Measurements from ENCODE around the gene OXCT1. TPM values are rescaled to one million over a fixed set of nuclear protein-coding genes. Genes with fewer than 3 reads are reported as not detected.
"Not testable (repeated sequence)": the region's sequence is repeated elsewhere in the genome, so short reads cannot be mapped to it uniquely, and the experiment has no call there.

Gene OXCT1
- total and polyA plus RNA-seq, 9 donors, result 9.0 to 29.8 (median 15.4) TPM

DNA sequence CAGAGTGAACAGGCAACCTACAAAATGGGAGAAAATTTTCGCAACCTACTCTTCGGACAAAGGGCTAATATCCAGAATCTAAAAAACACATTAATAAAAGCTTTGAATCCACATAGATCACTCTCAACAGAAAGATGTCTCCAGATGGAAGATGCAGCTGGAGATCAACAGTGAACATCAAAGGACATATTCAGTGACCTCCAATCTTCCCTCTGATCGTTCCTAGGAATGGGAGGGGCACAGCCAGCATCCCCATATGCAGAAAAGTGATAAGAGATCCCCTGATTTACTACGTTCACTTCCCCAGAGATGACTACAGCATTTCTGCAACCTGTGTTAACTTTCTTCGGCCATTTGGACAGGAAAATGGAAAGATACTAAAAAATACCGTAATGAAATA is 21.2 kb downstream of the OXCT1 start:
- 89 to 97% (median 97%) methylated on average over 6 of the region's 6 CpGs for WGBS, 3 donors
- no peaks in the 10 kb centered on the region for H3K9me3 ChIP-seq
- H3K4me3 ChIP-seq, result no peak overlapping the region
- H3K4me1 ChIP-seq (ENCODE audit: insufficient read depth), result no peaks in the 10 kb centered on the region
- H3K27ac ChIP-seq, result no peak overlapping the region
- intact Hi-C loops (cut with DNase I), result loop anchor here in 3 of 4 donors (10.0 kb wide), 2 partner anchors 334 to 944 kb away; partner anchors contain the start of genes C7 (in 2 of the 3) and PLCXD3 (in 1 of the 3)
- TF ChIP-seq CTCF (IDR thresholded peaks at IDR 0.05), result no peak
- TF ChIP-seq POLR2A (IDR thresholded peaks at IDR 0.05), result no peak
- no peak for TF ChIP-seq EP300 (IDR thresholded peaks at IDR 0.05)
- H3K36me3 ChIP-seq, result no peaks in the 10 kb centered on the region
- H3K27me3 ChIP-seq, result no peaks in the 10 kb centered on the region
- DNase-seq, result no peak

DNA sequence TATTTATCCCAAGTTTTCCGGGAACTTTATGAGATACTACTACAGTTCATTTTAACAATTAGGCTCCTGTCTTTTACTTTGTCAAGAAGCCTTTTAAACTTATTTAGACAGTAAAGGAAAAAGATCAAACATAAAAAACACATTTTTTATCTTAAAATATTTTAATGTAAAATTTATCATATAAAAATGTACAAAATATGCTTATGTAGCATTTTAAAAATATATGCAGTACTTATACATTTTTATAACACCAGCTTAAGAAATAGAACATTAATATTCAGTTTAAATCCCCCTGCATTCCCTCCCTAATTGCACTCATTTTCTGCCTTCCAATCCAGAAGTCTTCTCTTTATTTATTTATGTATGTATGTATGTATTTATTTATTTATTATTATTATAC is 24.5 kb downstream of the OXCT1 start:
- DNase-seq; H3K4me3 ChIP-seq; H3K27me3 ChIP-seq; H3K27ac ChIP-seq; H3K9me3 ChIP-seq; H3K36me3 ChIP-seq; H3K4me1 ChIP-seq (ENCODE audit: insufficient read depth): not testable (repeated sequence)
- intact Hi-C loops (cut with DNase I), result loop anchor here in 3 of 4 donors (10.0 kb wide), 2 partner anchors 331 to 941 kb away; partner anchors contain the start of genes C7 (in 2 of the 3) and PLCXD3 (in 1 of the 3)
- 87 to 99% (median 97%) methylated on average over 1 of the region's 1 CpG for WGBS, 3 donors

DNA sequence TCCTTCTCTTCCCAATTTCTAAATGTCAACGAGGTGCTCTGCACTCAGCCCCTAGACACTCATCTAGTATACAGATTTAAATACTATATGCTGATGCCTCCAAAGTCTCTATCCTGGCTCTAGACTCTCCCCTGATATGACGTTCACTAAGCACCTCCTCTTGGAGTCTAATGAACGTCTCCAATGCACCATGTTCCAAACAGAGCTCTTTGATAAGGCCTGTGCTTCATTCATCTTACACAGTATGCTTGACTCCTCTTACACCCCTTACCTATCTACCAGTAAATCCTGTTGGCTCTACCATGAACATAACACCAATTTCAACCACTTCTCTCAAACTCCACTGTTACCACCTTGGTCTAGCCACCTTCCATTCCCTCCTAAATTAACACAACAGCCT is 25.7 kb downstream of the OXCT1 start:
- H3K27me3 ChIP-seq, result no peaks in the 10 kb centered on the region
- DNase-seq, result no peak
- intact Hi-C loops (cut with DNase I), result loop anchor here in 3 of 4 donors (10.0 kb wide), 2 partner anchors 330 to 940 kb away; partner anchors contain the start of genes C7 (in 2 of the 3) and PLCXD3 (in 1 of the 3)
- no peak overlapping the region for H3K27ac ChIP-seq
- 63 to 71% (median 71%) methylated on average over 3 of the region's 3 CpGs for WGBS, 3 donors
- H3K36me3 ChIP-seq, result no peaks in the 10 kb centered on the region
- H3K4me3 ChIP-seq, result no peak overlapping the region
- no peaks in the 10 kb centered on the region for H3K9me3 ChIP-seq
- TF ChIP-seq CTCF (IDR thresholded peaks at IDR 0.05) (no peak), EP300 (IDR thresholded peaks at IDR 0.05) (no peak), POLR2A (IDR thresholded peaks at IDR 0.05) (no peak)
- H3K4me1 ChIP-seq (ENCODE audit: insufficient read depth), result no peaks in the 10 kb centered on the region

GRCh38 chr5:41843456-41844370 is 26.5 kb downstream of the OXCT1 start:
- no peaks in the 10 kb centered on the region for H3K27me3 ChIP-seq
- TF ChIP-seq EP300 (IDR thresholded peaks at IDR 0.05) (no peak), CTCF (IDR thresholded peaks at IDR 0.05) (peak; percentile 56 to 81 (median 80))
- 25 to 32% (median 26%) methylated on average over 6 of the region's 6 CpGs for WGBS, 3 donors
- DNase-seq, result peak in 1 of 5 donors; percentile 45
- intact Hi-C loops (cut with DNase I), result loop anchor here in 3 of 4 donors (2.0 to 10.0 kb wide), 3 partner anchors 45 to 939 kb away; partner anchors contain the start of genes C7 (in 2 of the 3) and PLCXD3 (in 1 of the 3)
- H3K36me3 ChIP-seq, result no peaks in the 10 kb centered on the region
- no peak overlapping the region for H3K27ac ChIP-seq
- H3K4me1 ChIP-seq (ENCODE audit: insufficient read depth), result no peaks in the 10 kb centered on the region
- no peaks in the 10 kb centered on the region for H3K9me3 ChIP-seq
- H3K4me3 ChIP-seq, result no peak overlapping the region

- no peak for TF ChIP-seq POLR2A (IDR thresholded peaks at IDR 0.05)
- TF ChIP-seq EP300 (IDR thresholded peaks at IDR 0.05), result no peak
- TF ChIP-seq CTCF (IDR thresholded peaks at IDR 0.05), result no peak
- H3K4me1 ChIP-seq (ENCODE audit: insufficient read depth), result no peaks in the 10 kb centered on the region
- intact Hi-C loops (cut with DNase I), result loop anchor here in 3 of 4 donors (2.0 to 10.0 kb wide), 3 partner anchors 44 to 938 kb away; partner anchors contain the start of genes C7 (in 2 of the 3) and PLCXD3 (in 1 of the 3)
- H3K27ac ChIP-seq, result no peak overlapping the region
- no peaks in the 10 kb centered on the region for H3K36me3 ChIP-seq
- no peak overlapping the region for H3K4me3 ChIP-seq
- H3K9me3 ChIP-seq, result no peaks in the 10 kb centered on the region
- no peak for DNase-seq
- no peaks in the 10 kb centered on the region for H3K27me3 ChIP-seq
Measured at GRCh38 chr5:41842777-41843176, 27.4 kb downstream of the OXCT1 start.
